Measurements from ENCODE around the gene GXYLT1. TPM values are rescaled to one million over a fixed set of nuclear protein-coding genes. Genes with fewer than 3 reads are reported as not detected.
"Not testable (repeated sequence)": the region's sequence is repeated elsewhere in the genome, so short reads cannot be mapped to it uniquely, and the experiment has no call there.

Gene GXYLT1
- total RNA-seq, 4 donors from 2014 or later: 7.4 to 14.7 (median 10.7) TPM

- no peak for TF ChIP-seq CTCF (IDR thresholded peaks at IDR 0.05)
- no peak for TF ChIP-seq POLR2A (IDR thresholded peaks at IDR 0.05)
- Histone ChIP-seq H3K27ac (no peak overlapping the region), H3K4me3 (no peak overlapping the region), H3K9me3 (no peaks in the 10 kb centered on the region), H3K36me3 (no peaks in the 10 kb centered on the region), H3K4me1 (no peaks in the 10 kb centered on the region), H3K27me3 (no peaks in the 10 kb centered on the region)
- DNase-seq: no peak
Measured at GRCh38 chr12:42125388-42125767, 19.3 kb downstream of the GXYLT1 start.

- H3K4me1 ChIP-seq: no peaks in the 10 kb centered on the region
- TF ChIP-seq POLR2A (IDR thresholded peaks at IDR 0.05) (no peak), CTCF (IDR thresholded peaks at IDR 0.05) (no peak)
- no peaks in the 10 kb centered on the region for H3K36me3 ChIP-seq
- DNase-seq: no peak
- H3K4me3 ChIP-seq: no peak overlapping the region
- H3K27me3 ChIP-seq: no peaks in the 10 kb centered on the region
- H3K27ac ChIP-seq: no peak overlapping the region
- H3K9me3 ChIP-seq: no peaks in the 10 kb centered on the region
Measured at GRCh38 chr12:42124764-42125387, 19.8 kb downstream of the GXYLT1 start.

- DNase-seq: no peak
- Histone ChIP-seq H3K27ac (no peak overlapping the region), H3K9me3 (no peaks in the 10 kb centered on the region), H3K36me3 (peaks cover 0 to 12% (median 0%) of the 10 kb centered on the region in 3 donors), H3K4me3 (no peak overlapping the region), H3K27me3 (no peaks in the 10 kb centered on the region), H3K4me1 (no peaks in the 10 kb centered on the region)
- no peak for TF ChIP-seq CTCF (IDR thresholded peaks at IDR 0.05)
- TF ChIP-seq POLR2A (IDR thresholded peaks at IDR 0.05): no peak
Measured at GRCh38 chr12:42119085-42119633, 25.5 kb downstream of the GXYLT1 start.

GRCh38 chr12:42118136-42118879 is 26.4 kb downstream of the GXYLT1 start:
- no peak overlapping the region for H3K27ac ChIP-seq
- no peaks in the 10 kb centered on the region for H3K4me1 ChIP-seq
- H3K36me3 ChIP-seq: peaks cover 0 to 12% (median 0%) of the 10 kb centered on the region in 3 donors
- no peaks in the 10 kb centered on the region for H3K27me3 ChIP-seq
- no peaks in the 10 kb centered on the region for H3K9me3 ChIP-seq
- no peak overlapping the region for H3K4me3 ChIP-seq
- DNase-seq: no peak
- no peak for TF ChIP-seq POLR2A (IDR thresholded peaks at IDR 0.05)
- TF ChIP-seq CTCF (IDR thresholded peaks at IDR 0.05): no peak

GRCh38 chr12:42109031-42109430 is 35.6 kb downstream of the GXYLT1 start:
- Histone ChIP-seq H3K27me3 (no peaks in the 10 kb centered on the region), H3K4me1 (no peaks in the 10 kb centered on the region), H3K9me3 (no peaks in the 10 kb centered on the region), H3K36me3 (peaks cover 0 to 3% (median 0%) of the 10 kb centered on the region in 3 donors), H3K27ac (no peak overlapping the region), H3K4me3 (no peak overlapping the region)
- TF ChIP-seq POLR2A (IDR thresholded peaks at IDR 0.05) (no peak), CTCF (IDR thresholded peaks at IDR 0.05) (no peak)
- no peak for DNase-seq

- not testable (repeated sequence) for H3K4me1 ChIP-seq, H3K36me3 ChIP-seq, H3K9me3 ChIP-seq, H3K4me3 ChIP-seq, H3K27me3 ChIP-seq, DNase-seq, H3K27ac ChIP-seq
Measured at GRCh38 chr12:42106791-42107190, 37.9 kb downstream of the GXYLT1 start.

Data from Peyer's patch (tissue), 4 donors.